H9 (cell line): ENCODE measurements around the gene PRR9. TPM values are rescaled to one million over a fixed set of nuclear protein-coding genes. Genes with fewer than 3 reads are reported as not detected.
"Not testable (repeated sequence)": the region's sequence is repeated elsewhere in the genome, so short reads cannot be mapped to it uniquely, and the experiment has no call there.

Experiments used
- DNase-seq: peaks from one replicate; pipeline ENCODE4 v3.0.0-alpha.2; 2017
- H2AFZ ChIP-seq: one replicate; pipeline ENCODE4 v1.6.1; 2013; ENCODE audit warnings: mild to moderate bottlenecking, low read length, control low read depth, moderate library complexity
- H2AK5ac ChIP-seq: 2 replicates; pipeline ENCODE4 v1.6.1; 2013; ENCODE audit warnings: low read length, control low read depth, mixed read lengths; ENCODE audit not compliant: insufficient read length
- H2BK120ac ChIP-seq: one replicate; pipeline ENCODE4 v1.6.1; 2013; ENCODE audit warnings: low read depth, mild to moderate bottlenecking, low read length, control low read depth, inconsistent platforms; ENCODE audit not compliant: poor library complexity, severe bottlenecking
- H2BK12ac ChIP-seq: 2 replicates; pipeline ENCODE4 v1.6.1; 2013; ENCODE audit warnings: low read length, control low read depth, mixed read lengths, low read depth; ENCODE audit not compliant: insufficient read length
- H2BK15ac ChIP-seq: 2 replicates; pipeline ENCODE4 v1.6.1; 2013; ENCODE audit warnings: low read depth, low read length, control low read depth
- H2BK20ac ChIP-seq: one replicate; pipeline ENCODE4 v1.6.1; 2013; ENCODE audit warnings: low read depth, mild to moderate bottlenecking, low read length, control low read depth, inconsistent platforms; ENCODE audit not compliant: poor library complexity, severe bottlenecking
- H2BK5ac ChIP-seq: 2 replicates; pipeline ENCODE4 v1.6.1; 2013; ENCODE audit warnings: low read length, control low read depth, mixed read lengths; ENCODE audit not compliant: insufficient read length
- H3K14ac ChIP-seq: 2 replicates; pipeline ENCODE4 v1.6.1; 2013; ENCODE audit warnings: low read length, control low read depth; ENCODE audit not compliant: insufficient read depth
- H3K18ac ChIP-seq: 2 replicates; pipeline ENCODE4 v1.6.1; 2013; ENCODE audit warnings: low read depth, mild to moderate bottlenecking, mixed read lengths, low read length, control low read depth; ENCODE audit not compliant: insufficient read length
- H3K23ac ChIP-seq: 2 replicates; pipeline ENCODE4 v1.6.1; 2013; ENCODE audit warnings: low read length, control low read depth, mixed read lengths, low read depth; ENCODE audit not compliant: insufficient read length
- H3K23me2 ChIP-seq: 2 replicates; pipeline ENCODE4 v1.6.1; 2013; ENCODE audit warnings: low read depth, mild to moderate bottlenecking, mixed read lengths, low read length, control low read depth; ENCODE audit not compliant: insufficient read length, poor library complexity, severe bottlenecking
- H3K27ac ChIP-seq: 2 replicates; pipeline ENCODE4 v1.5.1; 2013; ENCODE audit warnings: low read length, control low read depth, mixed read lengths, low read depth; ENCODE audit not compliant: insufficient read length
- H3K27me3 ChIP-seq: 2 replicates; pipeline ENCODE4 v1.6.1; 2013; ENCODE audit warnings: low read length, control low read depth, inconsistent platforms; ENCODE audit not compliant: insufficient read depth
- H3K4ac ChIP-seq: 2 replicates; pipeline ENCODE4 v1.6.1; 2013; ENCODE audit warnings: low read depth, mild to moderate bottlenecking, control low read depth, inconsistent platforms, low read length, moderate library complexity
- H3K4me1 ChIP-seq: 2 replicates; pipeline ENCODE4 v1.6.1; 2013; ENCODE audit warnings: low read length, control low read depth, inconsistent platforms; ENCODE audit not compliant: insufficient read depth
- H3K4me2 ChIP-seq: 2 replicates; pipeline ENCODE4 v1.6.1; 2013; ENCODE audit warnings: low read length, control low read depth, mixed read lengths; ENCODE audit not compliant: insufficient read length, insufficient read depth
- H3K56ac ChIP-seq: 2 replicates; pipeline ENCODE4 v1.6.1; 2013; ENCODE audit warnings: low read depth, mild to moderate bottlenecking, mixed read lengths, low read length, control low read depth; ENCODE audit not compliant: insufficient read length
- H3K79me1 ChIP-seq: 2 replicates; pipeline ENCODE4 v1.6.1; 2013; ENCODE audit warnings: low read depth, mild to moderate bottlenecking, moderate library complexity, low read length, control low read depth, inconsistent platforms; ENCODE audit not compliant: insufficient read depth, poor library complexity, severe bottlenecking
- H3K79me2 ChIP-seq: 2 replicates; pipeline ENCODE4 v1.6.1; 2013; ENCODE audit warnings: low read length, control low read depth, inconsistent platforms; ENCODE audit not compliant: insufficient read depth
- H3K9ac ChIP-seq: 2 replicates; pipeline ENCODE4 v1.6.1; 2013; ENCODE audit warnings: low read length, control low read depth, mixed read lengths; ENCODE audit not compliant: insufficient read length; ENCODE audit errors: extremely low read depth
- H3K9me3 ChIP-seq: one replicate; pipeline ENCODE4 v1.6.1; 2013; ENCODE audit warnings: low read depth, low read length, inconsistent platforms; ENCODE audit not compliant: control insufficient read depth
- H3T11ph ChIP-seq: one replicate; pipeline ENCODE4 v1.6.1; 2013; ENCODE audit warnings: mild to moderate bottlenecking, low read length, control low read depth, inconsistent platforms
- H4K20me1 ChIP-seq: one replicate; pipeline ENCODE4 v1.6.1; 2013; ENCODE audit not compliant: control insufficient read depth, insufficient read length, insufficient read depth
- H4K5ac ChIP-seq: 2 replicates; pipeline ENCODE4 v1.6.1; 2013; ENCODE audit warnings: low read depth, mild to moderate bottlenecking, mixed read lengths, low read length, control low read depth; ENCODE audit not compliant: insufficient read length
- H4K8ac ChIP-seq: replicated peaks from 2 replicates; pipeline ENCODE4 v1.6.1; 2013; ENCODE audit warnings: low read length, control low read depth, mixed read lengths, low read depth; ENCODE audit not compliant: insufficient read length
- H4K91ac ChIP-seq: 2 replicates; pipeline ENCODE4 v1.6.1; 2013; ENCODE audit warnings: low read depth, mild to moderate bottlenecking, moderate library complexity, mixed read lengths, low read length, control low read depth; ENCODE audit not compliant: insufficient read length
- H3K27ac Mint-ChIP-seq, 3 experiments: 2 replicates in 2 of 3; 3 replicates in 1 of 3; pipeline ENCODE4 v1.8.0; 2020 to 2021; ENCODE audit warnings: mixed read lengths in 3 of 3, mild to moderate bottlenecking in 1 of 3, moderate library complexity in 1 of 3
- H3K27me3 Mint-ChIP-seq: 2 replicates; pipeline ENCODE4 v1.8.0; 2021; ENCODE audit warnings: low read depth, mild to moderate bottlenecking, moderate library complexity, mixed read lengths
- H3K36me3 Mint-ChIP-seq, 3 experiments: 2 replicates in 2 of 3; 3 replicates in 1 of 3; pipeline ENCODE4 v1.8.0; 2020 to 2021; ENCODE audit warnings: low read depth in 3 of 3, mixed read lengths in 3 of 3; ENCODE audit not compliant: insufficient read depth in 1 of 3
- H3K4me1 Mint-ChIP-seq, 2 experiments: 2 replicates each; pipeline ENCODE4 v1.8.0; 2020; ENCODE audit warnings: mixed read lengths in 2 of 2
- H3K4me3 Mint-ChIP-seq, 2 experiments: 2 replicates in 1 of 2; 3 replicates in 1 of 2; pipeline ENCODE4 v1.8.0; 2020 to 2021; ENCODE audit warnings: mild to moderate bottlenecking in 2 of 2, mixed read lengths in 2 of 2, moderate library complexity in 1 of 2
- H3K9me3 Mint-ChIP-seq, 2 experiments: 2 replicates in 1 of 2; 3 replicates in 1 of 2; pipeline ENCODE4 v1.8.0; 2020; ENCODE audit warnings: mild to moderate bottlenecking in 2 of 2, mixed read lengths in 2 of 2, moderate library complexity in 1 of 2
- WGBS: extraction: QIAGEN DNeasy Blood & Tissue Kit; methylation state at CpG from one replicate; pipeline ENCODE4 v1.1.7; 2013; ENCODE audit warnings: missing lambda C conversion rate, low lambda C conversion rate, mixed read lengths; ENCODE audit not compliant: insufficient read length; ENCODE audit errors: extremely low coverage; 5-methylcytosine and 5-hydroxymethylcytosine counted together
- total RNA-seq: library from RNA; stranded (reverse); gene quantifications from 2 replicates; pipeline ENCODE4 v1.2.1, GENCODE V29; 2021
- TF ChIP-seq, protein P1 (sequence below): fragments of 200-600 bp; sonication (generic); conservative IDR thresholded peaks from 3 replicates; pipeline ENCODE4 v1.8.0; 2021; ENCODE audit warnings: antibody characterized with exemption, mild to moderate bottlenecking

PRR9 gene
- total RNA-seq, 1 experiment from 2014 or later: not detected

GRCh38 chr1:153223040-153223891, 5.9 kb downstream of the PRR9 start:
- not testable (repeated sequence) for H3K56ac ChIP-seq, H3K4me1 Mint-ChIP-seq, H2BK20ac ChIP-seq, H3K23ac ChIP-seq, H3K4me1 ChIP-seq, H3K9me3 ChIP-seq, H3K79me1 ChIP-seq, H3K4me2 ChIP-seq, H3K79me2 ChIP-seq, H3K4me3 Mint-ChIP-seq, H3K4ac ChIP-seq, H2AK5ac ChIP-seq, H3K23me2 ChIP-seq, H3K9ac ChIP-seq, H2BK15ac ChIP-seq, H4K20me1 ChIP-seq, H4K91ac ChIP-seq, H3K36me3 Mint-ChIP-seq, H3K27ac Mint-ChIP-seq, H4K5ac ChIP-seq, H2BK12ac ChIP-seq, H3K27me3 ChIP-seq, H2BK5ac ChIP-seq, H3K18ac ChIP-seq, H3K9me3 Mint-ChIP-seq, H3K14ac ChIP-seq, H3T11ph ChIP-seq, H2AFZ ChIP-seq, H3K27ac ChIP-seq, H4K8ac ChIP-seq, H2BK120ac ChIP-seq
- WGBS: no CpG with 5 or more reads among the region's 16 CpGs
- TF ChIP-seq, protein P1, sequence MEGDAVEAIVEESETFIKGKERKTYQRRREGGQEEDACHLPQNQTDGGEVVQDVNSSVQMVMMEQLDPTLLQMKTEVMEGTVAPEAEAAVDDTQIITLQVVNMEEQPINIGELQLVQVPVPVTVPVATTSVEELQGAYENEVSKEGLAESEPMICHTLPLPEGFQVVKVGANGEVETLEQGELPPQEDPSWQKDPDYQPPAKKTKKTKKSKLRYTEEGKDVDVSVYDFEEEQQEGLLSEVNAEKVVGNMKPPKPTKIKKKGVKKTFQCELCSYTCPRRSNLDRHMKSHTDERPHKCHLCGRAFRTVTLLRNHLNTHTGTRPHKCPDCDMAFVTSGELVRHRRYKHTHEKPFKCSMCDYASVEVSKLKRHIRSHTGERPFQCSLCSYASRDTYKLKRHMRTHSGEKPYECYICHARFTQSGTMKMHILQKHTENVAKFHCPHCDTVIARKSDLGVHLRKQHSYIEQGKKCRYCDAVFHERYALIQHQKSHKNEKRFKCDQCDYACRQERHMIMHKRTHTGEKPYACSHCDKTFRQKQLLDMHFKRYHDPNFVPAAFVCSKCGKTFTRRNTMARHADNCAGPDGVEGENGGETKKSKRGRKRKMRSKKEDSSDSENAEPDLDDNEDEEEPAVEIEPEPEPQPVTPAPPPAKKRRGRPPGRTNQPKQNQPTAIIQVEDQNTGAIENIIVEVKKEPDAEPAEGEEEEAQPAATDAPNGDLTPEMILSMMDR: peak; percentile 78
- peak; percentile 39 for DNase-seq
- H3K27me3 Mint-ChIP-seq: peaks cover 12% of the 10 kb centered on the region
